B cell (primary cell): ENCODE results near the gene RALB. TPM values are rescaled to one million over a fixed set of nuclear protein-coding genes. Genes with fewer than 3 reads are reported as not detected.
A peak's percentile ranks its signal among the peaks of the same experiment; 100 is the strongest.

ENCODE experiments used
- ATAC-seq: fragments of 200-7000 bp; cut with Tn5 transposase; one replicate; pipeline ENCODE4 v1.10.0; 2021; ENCODE audit warnings: low read depth, mild to moderate bottlenecking, moderate number of reproducible peaks, moderate library complexity
- CTCF ChIA-PET: fragments of 350-600 bp; sonication (Branson Sonifier 250); formaldehyde crosslinking; loops from one replicate; lab custom pipeline; 2021; ENCODE audit warnings: antibody characterized with exemption, inconsistent platforms; lab: Charles Lee
- POLR2A ChIA-PET: fragments of 350-600 bp; sonication (Branson Sonifier 250); formaldehyde crosslinking; loops from one replicate; lab custom pipeline; 2021; ENCODE audit warnings: antibody characterized with exemption; lab: Charles Lee
- DNase-seq: peaks from one replicate; pipeline ENCODE4 v3.0.0; 2013
- H2AFZ ChIP-seq: 2 replicates; pipeline ENCODE4 v1.6.1; 2012; ENCODE audit warnings: mild to moderate bottlenecking, low read depth, low read length; ENCODE audit not compliant: insufficient read depth, poor library complexity, severe bottlenecking
- H3K27ac ChIP-seq, 2 donors: 1 replicate in 1 of 2; 2 replicates in 1 of 2; pipeline ENCODE4 v1.5.1; 2012 to 2013; ENCODE audit warnings: low read length in 2 of 2, mild to moderate bottlenecking in 2 of 2, moderate library complexity in 1 of 2
- H3K27me3 ChIP-seq, 4 experiments: fragments of 200-600 bp in 1 of 4; sonication (generic) in 1 of 4; replicated peaks in 1 of 4; 1 replicate in 2 of 4; 2 replicates in 2 of 4; pipeline versions ENCODE4 v1.6.1 to v1.7.0; 2013 to 2016; ENCODE audit warnings: low read length in 3 of 4, mild to moderate bottlenecking in 2 of 4, mixed read lengths in 1 of 4, moderate library complexity in 1 of 4; ENCODE audit not compliant: insufficient read depth in 4 of 4, control insufficient read depth in 3 of 4; ENCODE audit errors: control extremely low read depth in 1 of 4
- H3K36me3 ChIP-seq, 2 experiments: replicated peaks in 1 of 2; 1 replicate in 1 of 2; 2 replicates in 1 of 2; pipeline versions ENCODE4 v1.6.1 to v1.7.1; 2013; ENCODE audit warnings: low read length in 1 of 2; ENCODE audit not compliant: insufficient read depth in 2 of 2, control insufficient read depth in 1 of 2; ENCODE audit errors: control extremely low read depth in 1 of 2, extremely low read depth in 1 of 2
- H3K4me1 ChIP-seq, 2 donors: fragments of 200-600 bp in 1 of 2; sonication (generic) in 1 of 2; 1 replicate in 1 of 2; 2 replicates in 1 of 2; pipeline versions ENCODE4 v1.5.1 to v1.6.1; 2013 to 2017; ENCODE audit warnings: low read length in 2 of 2; ENCODE audit not compliant: control insufficient read depth in 2 of 2, insufficient read depth in 2 of 2
- H3K4me2 ChIP-seq: replicated peaks from 2 replicates; pipeline ENCODE3; 2012; ENCODE audit warnings: mild to moderate bottlenecking, low read depth, low read length; ENCODE audit not compliant: poor library complexity, severe bottlenecking
- H3K4me3 ChIP-seq, 5 experiments: fragments of 200-600 bp in 1 of 5; sonication (generic) in 1 of 5; 1 replicate in 3 of 5; 2 replicates in 2 of 5; pipeline versions ENCODE4 v1.5.1 to v1.7.0; 2011 to 2016; ENCODE audit warnings: low read length in 4 of 5, mild to moderate bottlenecking in 4 of 5, low read depth in 2 of 5, control low read depth in 1 of 5, moderate library complexity in 1 of 5; ENCODE audit not compliant: insufficient read depth in 1 of 5; ENCODE audit errors: control extremely low read depth in 1 of 5, extremely low read depth in 1 of 5
- H3K79me2 ChIP-seq: fragments of 200-600 bp; sonication (generic); one replicate; pipeline ENCODE4 v1.6.0; 2016; ENCODE audit warnings: low read length; ENCODE audit not compliant: control insufficient read depth, insufficient read depth
- H3K9ac ChIP-seq: fragments of 200-600 bp; sonication (generic); 2 replicates; pipeline ENCODE4 v1.6.1; 2017; ENCODE audit warnings: mild to moderate bottlenecking, low read length, moderate library complexity
- H3K9me3 ChIP-seq, 3 donors: one replicate each; pipeline versions ENCODE4 v1.6.1 to v1.7.1; 2013; ENCODE audit warnings: low read length in 2 of 3; ENCODE audit not compliant: control insufficient read depth in 2 of 3, insufficient read depth in 1 of 3; ENCODE audit errors: control extremely low read depth in 1 of 3
- H4K20me1 ChIP-seq: 2 replicates; pipeline ENCODE4 v1.6.0; 2012; ENCODE audit warnings: mild to moderate bottlenecking, low read length; ENCODE audit not compliant: insufficient read depth, control insufficient read depth, poor library complexity, severe bottlenecking
- H3K27ac Mint-ChIP-seq: one replicate; pipeline ENCODE4 v1.8.0; 2021; ENCODE audit warnings: mixed read lengths
- H3K27me3 Mint-ChIP-seq: one replicate; pipeline ENCODE4 v1.8.0; 2021; ENCODE audit warnings: mixed read lengths
- H3K4me1 Mint-ChIP-seq: one replicate; pipeline ENCODE4 v1.8.0; 2021; ENCODE audit warnings: mixed read lengths
- H3K4me3 Mint-ChIP-seq: one replicate; pipeline ENCODE4 v1.8.0; 2021; ENCODE audit warnings: mixed read lengths
- H3K9me3 Mint-ChIP-seq: one replicate; pipeline ENCODE4 v1.8.0; 2022; ENCODE audit warnings: mixed read lengths; ENCODE audit not compliant: insufficient read depth
- CTCF ChIP-seq: fragments of 200-600 bp; IDR thresholded peaks from one replicate; pipeline ENCODE4 v1.8.0; 2022; ENCODE audit warnings: antibody characterized with exemption, mild to moderate bottlenecking
- EZH2 ChIP-seq: IDR thresholded peaks from 2 replicates; pipeline ENCODE4 v1.6.1; 2012; ENCODE audit warnings: borderline replicate concordance, low read depth, mild to moderate bottlenecking, moderate library complexity, low read length; ENCODE audit not compliant: insufficient read depth, poor library complexity, severe bottlenecking
- WGBS: methylation state at CpG from one replicate; pipeline ENCODE4 v1.1.5; 2013; ENCODE audit warnings: missing lambda C conversion rate; ENCODE audit not compliant: insufficient coverage; 5-methylcytosine and 5-hydroxymethylcytosine counted together
- intact Hi-C: fragments of 100-400 bp; cut with micrococcal nuclease; formaldehyde crosslinking; loops from one replicate; pipeline ENCODE4 v1.10.0; 2022
- polyA plus RNA-seq: library from polyadenylated mRNA; depleted of rRNA; stranded (reverse); fragments of >200 nt; gene quantifications from 2 replicates; pipeline ENCODE4 v1.2.3, GENCODE V29; 2012
- total RNA-seq, 2 donors: library from RNA; stranded (reverse); fragments of 120-200 nt in 1 of 2; gene quantifications; 1 replicate in 1 of 2; 2 replicates in 1 of 2; pipeline versions ENCODE4 v1.2.3 to v1.2.4, GENCODE V29; 2013 to 2022

Gene RALB
- total and polyA plus RNA-seq, 2 donors (not counting 1 experiment from before 2014, with no cell fraction given): 19.3 to 35.9 TPM

DNA sequence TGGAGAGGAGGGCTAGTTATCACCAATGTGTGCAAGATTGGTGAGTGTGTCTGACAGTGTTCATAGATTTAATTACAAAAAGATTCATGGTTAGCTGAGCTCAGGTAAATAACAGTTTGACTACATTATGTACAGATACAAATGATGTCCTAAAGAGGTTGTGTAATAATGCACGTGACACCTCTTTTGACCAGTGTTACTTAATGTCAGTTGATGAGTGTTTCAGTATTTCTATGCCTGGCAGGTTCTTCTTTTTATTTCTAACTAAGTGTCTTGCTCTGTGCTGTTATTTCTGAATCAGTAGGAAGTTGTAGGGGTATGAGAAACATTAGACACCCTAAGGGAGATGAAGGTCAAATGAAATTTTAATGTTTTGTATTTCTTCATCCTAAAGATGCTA lies 85.4 kb downstream of the RALB start:
- peaks cover 68% of the 10 kb centered on the region for H3K27me3 Mint-ChIP-seq
- intact Hi-C loops: no loop called here

DNA sequence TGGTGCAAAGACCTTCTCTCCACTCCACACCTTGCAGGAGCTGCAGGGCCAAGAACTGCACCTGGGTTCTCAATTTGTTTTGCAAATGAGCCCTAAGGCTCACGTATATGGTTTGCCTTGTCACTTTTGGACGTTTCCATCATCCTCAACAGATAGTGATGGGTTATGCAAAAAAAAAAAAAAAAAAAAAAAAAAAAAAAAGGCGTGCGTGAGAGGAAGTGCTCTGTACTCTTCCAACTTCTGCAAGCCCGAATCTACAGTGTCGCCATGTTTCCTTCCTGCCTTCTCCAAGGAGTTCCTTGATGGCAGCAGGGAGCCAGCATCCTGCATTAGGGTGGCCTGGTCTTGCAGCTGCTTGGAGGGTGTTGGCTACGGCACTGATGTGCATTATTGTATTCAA lies 89.3 kb downstream of the RALB start:
- H3K27ac ChIP-seq: no peak overlapping the region
- intact Hi-C loops: no loop called here
- no peak overlapping the region for H3K4me2 ChIP-seq
- Mint-ChIP-seq H3K27ac (no peak overlapping the region), H3K9me3 (no peaks in the 10 kb centered on the region), H3K27me3 (peaks cover 47% of the 10 kb centered on the region), H3K4me3 (peak overlapping the region; percentile 41), H3K4me1 (peaks cover 18% of the 10 kb centered on the region)
- H3K79me2 ChIP-seq: no peaks in the 10 kb centered on the region
- peaks cover 0 to 69% (median 31%) of the 10 kb centered on the region in 4 experiments for H3K27me3 ChIP-seq
- ChIA-PET POLR2A (no interaction called here), CTCF (no interaction called here)
- H3K9me3 ChIP-seq: peaks cover 0 to 11% (median 0%) of the 10 kb centered on the region in 3 donors
- ATAC-seq (no peak), DNase-seq (no peak)
- no peak overlapping the region for H3K4me3 ChIP-seq
- peaks cover 18 to 31% of the 10 kb centered on the region in 2 donors for H3K4me1 ChIP-seq
- H3K36me3 ChIP-seq: no peaks in the 10 kb centered on the region
- no peak overlapping the region for H2AFZ ChIP-seq
- WGBS: 77% methylated on average over 1 of the region's 7 CpGs
- H4K20me1 ChIP-seq: no peaks in the 10 kb centered on the region
- TF ChIP-seq CTCF (no peak), EZH2 (no peak)
- H3K9ac ChIP-seq: no peak overlapping the region

More for the DNA sequence above, 85.4 kb downstream of the RALB start:
- ATAC-seq: no peak
- H3K79me2 ChIP-seq: no peaks in the 10 kb centered on the region
- H4K20me1 ChIP-seq: no peaks in the 10 kb centered on the region
- DNase-seq: no peak
- no peaks in the 10 kb centered on the region for H3K9me3 Mint-ChIP-seq
- H3K9ac ChIP-seq: no peak overlapping the region
- peaks cover 7% of the 10 kb centered on the region for H3K4me1 Mint-ChIP-seq
- H2AFZ ChIP-seq: no peak overlapping the region
- ChIA-PET POLR2A (no interaction called here), CTCF (no interaction called here)
- no peak overlapping the region for H3K4me3 ChIP-seq
- H3K27ac Mint-ChIP-seq: no peak overlapping the region
- H3K4me3 Mint-ChIP-seq: no peak overlapping the region
- H3K4me2 ChIP-seq: no peak overlapping the region
- TF ChIP-seq EZH2 (no peak), CTCF (no peak)
- peaks cover 3 to 6% of the 10 kb centered on the region in 2 donors for H3K4me1 ChIP-seq
- no peaks in the 10 kb centered on the region for H3K36me3 ChIP-seq
- peaks cover 0 to 11% (median 6%) of the 10 kb centered on the region in 3 donors for H3K9me3 ChIP-seq
- H3K27me3 ChIP-seq: peaks cover 0 to 54% (median 26%) of the 10 kb centered on the region in 4 experiments
- 80% methylated on average over 1 of the region's 1 CpG for WGBS
- no peak overlapping the region for H3K27ac ChIP-seq
